Measurements from ENCODE around the gene MCU. TPM values are rescaled to one million over a fixed set of nuclear protein-coding genes. Genes with fewer than 3 reads are reported as not detected.

Gene MCU
- total and polyA plus RNA-seq, 10 donors = 7.2 to 29.2 (median 19.4) TPM

DNA sequence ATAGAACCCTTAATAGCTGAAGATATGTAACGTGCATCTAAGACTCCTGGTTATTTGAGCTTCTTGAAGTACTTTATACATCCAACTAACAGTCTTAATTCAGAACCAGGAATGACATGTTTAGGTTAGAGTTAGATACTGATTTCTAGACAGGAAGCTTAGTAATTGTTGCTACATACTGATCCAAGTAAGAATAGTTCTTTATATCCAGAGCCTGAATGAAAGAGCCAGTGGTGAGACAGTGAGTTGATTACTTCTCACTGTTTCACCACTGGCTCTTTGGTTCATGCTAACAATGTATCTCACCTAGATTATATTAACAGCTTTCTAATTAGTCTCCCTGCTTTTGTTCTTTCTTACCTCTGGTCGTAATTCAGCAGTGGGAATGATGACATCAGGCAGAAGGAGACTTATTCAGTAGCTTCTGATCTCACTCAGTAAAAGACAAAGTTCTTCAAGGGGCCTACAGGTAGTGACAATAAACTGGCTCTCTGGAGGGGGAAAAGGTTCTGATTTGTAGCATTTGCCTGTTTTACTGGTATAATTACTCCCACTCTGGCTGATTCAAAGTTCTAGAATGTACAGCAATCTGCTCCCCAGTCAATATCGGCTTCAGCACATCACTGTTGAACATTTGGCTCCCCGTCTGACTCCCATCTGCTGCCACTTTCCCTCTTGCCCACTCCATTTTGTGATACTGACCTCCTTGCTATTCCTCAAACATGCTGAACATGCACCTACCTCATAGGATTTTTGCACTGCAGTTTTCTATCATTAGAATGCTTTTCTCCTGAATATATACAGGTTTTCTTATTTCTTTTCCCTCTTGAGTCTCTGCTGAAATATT, 29.1 kb downstream of the MCU start:
- TF ChIP-seq CTCF (IDR thresholded peaks at IDR 0.05 in 8 of 11, conservative IDR thresholded peaks at IDR 0.05 in 3 of 11) (no peak), POLR2AphosphoS5 (IDR thresholded peaks at IDR 0.05) (no peak), POLR2A (IDR thresholded peaks at IDR 0.05) (no peak)
- no peak overlapping the region for H3K27ac ChIP-seq
- intact Hi-C loops (cut with DNase I; ENCODE audit: low total_unique reads) = no loop called here
- 93 to 97% (median 96%) methylated on average over 4 of the region's 4 CpGs for WGBS, 5 donors
- H3K4me3 ChIP-seq = no peak overlapping the region
- no peaks in the 10 kb centered on the region for H3K27me3 ChIP-seq (replicated peaks in 1 of 7)
- no peaks in the 10 kb centered on the region for H3K4me1 ChIP-seq
- H3K36me3 ChIP-seq = peaks cover 0 to 39% (median 4%) of the 10 kb centered on the region in 6 donors
- no peak for DNase-seq
- no peaks in the 10 kb centered on the region for H3K9me3 ChIP-seq

GRCh38 chr10:72727130-72727529, 35.2 kb downstream of the MCU start:
- H3K27ac ChIP-seq = no peak overlapping the region
- H3K4me1 ChIP-seq = peaks cover 0 to 21% (median 0%) of the 10 kb centered on the region in 6 donors
- DNase-seq = no peak
- H3K36me3 ChIP-seq = peaks cover 0 to 6% (median 0%) of the 10 kb centered on the region in 6 donors
- no peaks in the 10 kb centered on the region for H3K9me3 ChIP-seq
- intact Hi-C loops (cut with DNase I; ENCODE audit: low total_unique reads) = no loop called here
- TF ChIP-seq POLR2A (IDR thresholded peaks at IDR 0.05) = no peak
- TF ChIP-seq CTCF (IDR thresholded peaks at IDR 0.05 in 8 of 11, conservative IDR thresholded peaks at IDR 0.05 in 3 of 11) = no peak
- WGBS, 5 donors = 75 to 88% (median 81%) methylated on average over 2 of the region's 2 CpGs
- H3K4me3 ChIP-seq = no peak overlapping the region
- no peaks in the 10 kb centered on the region for H3K27me3 ChIP-seq (replicated peaks in 1 of 7)

DNA sequence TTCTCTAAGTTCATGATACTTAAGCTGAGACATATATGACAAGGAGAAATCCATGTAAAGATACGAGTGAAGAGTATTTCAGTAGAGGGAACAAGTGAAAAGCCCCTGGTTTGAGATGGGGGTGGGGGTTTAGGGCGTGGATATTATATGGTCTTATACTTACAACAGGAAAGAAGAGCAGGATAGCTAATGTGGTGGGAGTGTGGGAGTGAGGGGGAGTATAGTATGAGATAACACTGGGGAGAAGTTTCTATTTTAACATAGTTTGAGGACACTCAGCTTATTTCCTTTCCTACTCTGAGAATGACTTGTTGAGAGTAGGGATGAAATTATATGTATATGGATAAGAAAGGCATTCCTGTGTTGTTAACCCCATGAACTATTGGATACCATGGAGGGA, 36.5 kb downstream of the MCU start:
- no peaks in the 10 kb centered on the region for H3K9me3 ChIP-seq
- H3K27me3 ChIP-seq (replicated peaks in 1 of 7) = no peaks in the 10 kb centered on the region
- 74 to 84% (median 80%) methylated on average over 2 of the region's 2 CpGs for WGBS, 5 donors
- no peak overlapping the region for H3K4me3 ChIP-seq
- H3K4me1 ChIP-seq = peaks cover 0 to 21% (median 0%) of the 10 kb centered on the region in 6 donors
- peaks cover 0 to 5% (median 0%) of the 10 kb centered on the region in 6 donors for H3K36me3 ChIP-seq
- no peak overlapping the region for H3K27ac ChIP-seq
- intact Hi-C loops (cut with DNase I; ENCODE audit: low total_unique reads) = no loop called here
- TF ChIP-seq POLR2A (IDR thresholded peaks at IDR 0.05) (no peak), POLR2AphosphoS5 (IDR thresholded peaks at IDR 0.05) (no peak), CTCF (IDR thresholded peaks at IDR 0.05 in 8 of 11, conservative IDR thresholded peaks at IDR 0.05 in 3 of 11) (no peak)
- DNase-seq = no peak

GRCh38 chr10:72729528-72729927, 37.6 kb downstream of the MCU start:
- Histone ChIP-seq H3K4me3 (no peak overlapping the region), H3K36me3 (peaks cover 0 to 5% (median 0%) of the 10 kb centered on the region in 6 donors), H3K4me1 (peaks cover 0 to 21% (median 0%) of the 10 kb centered on the region in 6 donors), H3K9me3 (no peaks in the 10 kb centered on the region), H3K27ac (no peak overlapping the region), H3K27me3 (replicated peaks in 1 of 7) (no peaks in the 10 kb centered on the region)
- intact Hi-C loops (cut with DNase I; ENCODE audit: low total_unique reads) = no loop called here
- no peak for DNase-seq
- 61 to 69% (median 66%) methylated on average over 3 of the region's 3 CpGs for WGBS, 5 donors
- TF ChIP-seq CTCF (IDR thresholded peaks at IDR 0.05 in 8 of 11, conservative IDR thresholded peaks at IDR 0.05 in 3 of 11) (no peak), POLR2AphosphoS5 (IDR thresholded peaks at IDR 0.05) (no peak), POLR2A (IDR thresholded peaks at IDR 0.05) (no peak)

All from spleen (tissue), 11 donors.